Measurements from ENCODE around the gene UPP1.

UPP1 gene

DNA sequence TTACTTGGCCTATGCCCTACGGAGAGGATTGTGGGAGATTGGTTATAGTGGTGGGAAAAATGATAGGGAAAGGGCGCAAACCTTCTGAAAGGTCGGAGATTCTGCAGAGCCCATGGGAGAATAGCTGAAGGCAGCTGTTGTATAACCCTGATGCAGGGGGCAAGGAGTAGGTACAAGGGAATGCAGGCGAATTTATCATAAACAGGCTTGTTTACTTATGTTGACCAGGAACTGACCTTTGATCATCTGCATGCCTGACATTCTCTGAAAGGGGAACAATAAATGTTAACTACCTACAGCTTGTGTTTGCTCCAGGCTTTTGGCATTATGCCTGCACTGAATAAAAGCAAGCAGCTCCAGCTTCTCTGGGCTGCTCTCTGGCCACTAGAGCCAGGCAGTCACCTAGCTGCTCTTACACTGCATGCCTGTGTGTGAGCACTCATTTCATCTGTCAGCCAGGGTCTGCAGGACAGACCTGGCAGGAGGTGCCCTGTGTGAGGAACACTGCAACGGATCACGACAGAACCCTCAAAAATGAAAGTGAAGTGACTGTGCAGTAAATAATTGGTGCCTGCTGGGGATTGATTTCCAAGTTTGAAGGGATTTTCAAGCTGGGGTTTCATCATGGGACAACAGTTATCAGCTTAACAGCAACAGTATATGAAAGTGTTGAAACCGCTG lies 51.1 kb downstream of the UPP1 start:
- TF ChIP-seq SIN3A (IDR thresholded peaks at IDR 0.05; ENCODE audit: borderline replicate concordance, insufficient read depth, low read length) (no peak), TAF1 (IDR thresholded peaks at IDR 0.05; ENCODE audit: borderline replicate concordance, insufficient read depth, low read length) (no peak), POLR2AphosphoS5 (IDR thresholded peaks at IDR 0.05; ENCODE audit: low read depth, low read length) (no peak), FOXP2 (optimal IDR thresholded peaks at IDR 0.05; ENCODE audit: borderline replicate concordance, extremely low read depth, extremely low read length, insufficient read depth) (no peak)
- TF ChIP-seq, protein P1, sequence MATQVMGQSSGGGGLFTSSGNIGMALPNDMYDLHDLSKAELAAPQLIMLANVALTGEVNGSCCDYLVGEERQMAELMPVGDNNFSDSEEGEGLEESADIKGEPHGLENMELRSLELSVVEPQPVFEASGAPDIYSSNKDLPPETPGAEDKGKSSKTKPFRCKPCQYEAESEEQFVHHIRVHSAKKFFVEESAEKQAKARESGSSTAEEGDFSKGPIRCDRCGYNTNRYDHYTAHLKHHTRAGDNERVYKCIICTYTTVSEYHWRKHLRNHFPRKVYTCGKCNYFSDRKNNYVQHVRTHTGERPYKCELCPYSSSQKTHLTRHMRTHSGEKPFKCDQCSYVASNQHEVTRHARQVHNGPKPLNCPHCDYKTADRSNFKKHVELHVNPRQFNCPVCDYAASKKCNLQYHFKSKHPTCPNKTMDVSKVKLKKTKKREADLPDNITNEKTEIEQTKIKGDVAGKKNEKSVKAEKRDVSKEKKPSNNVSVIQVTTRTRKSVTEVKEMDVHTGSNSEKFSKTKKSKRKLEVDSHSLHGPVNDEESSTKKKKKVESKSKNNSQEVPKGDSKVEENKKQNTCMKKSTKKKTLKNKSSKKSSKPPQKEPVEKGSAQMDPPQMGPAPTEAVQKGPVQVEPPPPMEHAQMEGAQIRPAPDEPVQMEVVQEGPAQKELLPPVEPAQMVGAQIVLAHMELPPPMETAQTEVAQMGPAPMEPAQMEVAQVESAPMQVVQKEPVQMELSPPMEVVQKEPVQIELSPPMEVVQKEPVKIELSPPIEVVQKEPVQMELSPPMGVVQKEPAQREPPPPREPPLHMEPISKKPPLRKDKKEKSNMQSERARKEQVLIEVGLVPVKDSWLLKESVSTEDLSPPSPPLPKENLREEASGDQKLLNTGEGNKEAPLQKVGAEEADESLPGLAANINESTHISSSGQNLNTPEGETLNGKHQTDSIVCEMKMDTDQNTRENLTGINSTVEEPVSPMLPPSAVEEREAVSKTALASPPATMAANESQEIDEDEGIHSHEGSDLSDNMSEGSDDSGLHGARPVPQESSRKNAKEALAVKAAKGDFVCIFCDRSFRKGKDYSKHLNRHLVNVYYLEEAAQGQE (IDR thresholded peaks at IDR 0.05; ENCODE audit: insufficient read depth in 1 of 2, low read depth in 2 of 2, low read length in 2 of 2): no peak

DNA sequence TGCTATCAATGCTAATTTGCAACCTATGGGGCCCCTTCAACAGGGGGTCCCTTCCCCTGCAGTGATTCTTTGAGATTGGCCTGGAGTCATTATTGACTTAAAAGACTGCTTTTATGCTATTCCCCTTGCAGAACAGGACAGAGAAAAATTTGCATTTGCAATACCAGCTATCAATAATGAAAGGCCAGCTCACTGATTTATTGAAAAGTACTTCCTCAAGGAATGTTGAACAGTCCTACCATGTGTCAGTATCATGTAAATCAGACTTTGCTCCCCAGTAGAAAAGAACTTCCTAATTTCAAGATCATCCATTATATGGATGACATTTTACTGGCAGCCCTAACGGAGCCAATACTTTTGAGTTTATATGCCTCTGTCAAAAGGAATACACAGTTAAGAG lies 52.5 kb downstream of the UPP1 start:
- TF ChIP-seq, protein P1 (IDR thresholded peaks at IDR 0.05; ENCODE audit: insufficient read depth in 1 of 2, low read depth in 2 of 2, low read length in 2 of 2): no peak
- TF ChIP-seq POLR2AphosphoS5 (IDR thresholded peaks at IDR 0.05; ENCODE audit: low read depth, low read length): no peak
- no peak for TF ChIP-seq FOXP2 (optimal IDR thresholded peaks at IDR 0.05; ENCODE audit: borderline replicate concordance, extremely low read depth, extremely low read length, insufficient read depth)
- no peak for TF ChIP-seq SIN3A (IDR thresholded peaks at IDR 0.05; ENCODE audit: borderline replicate concordance, insufficient read depth, low read length)
- TF ChIP-seq TAF1 (IDR thresholded peaks at IDR 0.05; ENCODE audit: borderline replicate concordance, insufficient read depth, low read length): no peak

DNA sequence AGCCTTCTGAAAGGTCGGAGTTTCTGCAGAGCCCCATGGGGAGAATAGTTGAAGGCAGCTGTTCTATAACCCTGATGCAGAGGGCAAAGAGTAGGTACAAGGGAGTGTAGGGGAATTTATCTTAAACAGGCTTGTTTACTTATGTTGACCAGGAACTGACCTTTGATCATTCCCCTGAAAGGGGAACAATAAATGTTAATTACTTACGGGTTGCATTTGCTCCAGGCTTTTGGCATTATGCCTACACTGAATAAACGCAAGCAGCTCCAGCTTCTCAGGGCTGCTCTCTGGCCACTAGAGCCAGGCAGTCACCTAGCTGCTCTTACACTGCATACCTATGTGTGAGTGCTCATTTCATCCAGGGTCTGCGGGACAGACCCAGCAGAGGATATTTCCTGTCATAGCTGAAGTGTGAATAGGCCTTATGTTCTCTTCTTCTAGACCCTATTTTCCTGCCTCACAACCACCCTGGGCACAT lies 55.3 kb downstream of the UPP1 start:
- no peak for TF ChIP-seq FOXP2 (optimal IDR thresholded peaks at IDR 0.05; ENCODE audit: borderline replicate concordance, extremely low read depth, extremely low read length, insufficient read depth)
- TF ChIP-seq, protein P1 (IDR thresholded peaks at IDR 0.05; ENCODE audit: insufficient read depth in 1 of 2, low read depth in 2 of 2, low read length in 2 of 2): no peak
- no peak for TF ChIP-seq TAF1 (IDR thresholded peaks at IDR 0.05; ENCODE audit: borderline replicate concordance, insufficient read depth, low read length)
- TF ChIP-seq SIN3A (IDR thresholded peaks at IDR 0.05; ENCODE audit: borderline replicate concordance, insufficient read depth, low read length): no peak
- TF ChIP-seq POLR2AphosphoS5 (IDR thresholded peaks at IDR 0.05; ENCODE audit: low read depth, low read length): no peak

DNA sequence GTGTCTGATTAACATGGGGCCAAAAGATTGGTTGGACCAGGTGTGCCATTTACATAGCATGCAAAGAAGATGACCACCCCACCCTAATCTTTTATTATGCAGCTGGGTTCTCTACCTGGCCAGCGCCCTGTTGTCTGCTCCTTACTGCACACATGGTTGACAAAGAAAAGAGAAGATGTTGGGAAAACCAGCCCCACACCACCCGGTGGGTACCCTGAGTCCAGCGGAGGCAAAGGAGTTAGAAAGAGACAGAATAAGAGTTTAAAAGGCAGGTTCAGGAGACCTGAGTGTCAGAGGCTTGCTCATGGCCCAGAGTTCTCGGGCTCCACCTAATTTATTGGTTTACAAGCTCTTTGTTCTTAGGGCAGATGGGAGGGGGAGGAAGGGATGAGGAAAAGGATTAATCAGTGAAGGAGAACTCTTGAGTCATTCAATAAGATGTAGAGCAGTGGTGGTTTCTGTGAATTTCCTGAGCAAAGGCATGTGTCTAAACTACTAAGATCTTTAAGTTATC lies 58.1 kb downstream of the UPP1 start:
- TF ChIP-seq TAF1 (IDR thresholded peaks at IDR 0.05; ENCODE audit: borderline replicate concordance, insufficient read depth, low read length) (no peak), SIN3A (IDR thresholded peaks at IDR 0.05; ENCODE audit: borderline replicate concordance, insufficient read depth, low read length) (no peak), FOXP2 (optimal IDR thresholded peaks at IDR 0.05; ENCODE audit: borderline replicate concordance, extremely low read depth, extremely low read length, insufficient read depth) (no peak)
- TF ChIP-seq, protein P1 (IDR thresholded peaks at IDR 0.05; ENCODE audit: insufficient read depth in 1 of 2, low read depth in 2 of 2, low read length in 2 of 2): no peak
